ENCODE results near the gene GTPBP1.

The GTPBP1 gene

DNA sequence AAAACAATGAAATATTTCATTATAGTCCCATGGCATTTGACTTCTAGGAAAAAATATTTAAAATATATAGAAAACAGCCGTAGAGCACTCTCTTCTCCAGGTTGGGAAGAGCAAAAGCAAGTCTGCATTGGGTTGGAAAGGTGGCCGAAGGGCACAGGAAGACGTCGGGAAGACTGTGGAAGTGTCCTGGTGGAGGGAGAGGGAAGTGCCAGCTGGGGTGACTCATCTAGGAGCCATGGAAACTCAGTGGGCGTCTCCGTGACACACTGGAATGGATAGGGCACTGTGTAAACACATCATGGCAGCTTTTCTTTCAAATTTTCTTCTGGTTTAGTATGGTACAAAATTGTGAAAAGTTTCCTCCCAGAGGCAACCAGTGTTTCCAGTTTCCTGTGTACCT is 12.7 kb downstream of the GTPBP1 start:
- Histone ChIP-seq H3K27me3 (ENCODE audit: low read length) (no peaks in the 10 kb centered on the region), H4K20me1 (ENCODE audit: low read depth, low read length) (peaks cover 4% of the 10 kb centered on the region; the same call in 1 of the 2 replicates), H3K79me2 (ENCODE audit: insufficient read depth, low read length) (peaks cover 28% of the 10 kb centered on the region), H3K9ac (ENCODE audit: low read length) (no peak overlapping the region), H3K9me3 (ENCODE audit: insufficient read depth, low read length) (no peaks in the 10 kb centered on the region), H3F3A (ENCODE audit: insufficient read depth) (no peaks in the 10 kb centered on the region), H3K36me3 (ENCODE audit: low read length) (no peaks in the 10 kb centered on the region), H3K4me2 (ENCODE audit: low read depth, low read length, poor library complexity, severe bottlenecking) (no peak overlapping the region), H3K9me2 (replicated peaks; ENCODE audit: insufficient read depth, low read length) (no peaks in the 10 kb centered on the region), H2AFZ (ENCODE audit: low read depth, low read length, severe bottlenecking) (no peak overlapping the region), H3K4me3 (ENCODE audit: insufficient read depth, low read length, poor library complexity, severe bottlenecking) (no peak overlapping the region), H3K27ac (ENCODE audit: low read depth, low read length) (no peak overlapping the region)
- TF ChIP-seq EZH2phosphoT487 (conservative IDR thresholded peaks at IDR 0.05; ENCODE audit: low read length) = no peak
- TF ChIP-seq, protein P1, sequence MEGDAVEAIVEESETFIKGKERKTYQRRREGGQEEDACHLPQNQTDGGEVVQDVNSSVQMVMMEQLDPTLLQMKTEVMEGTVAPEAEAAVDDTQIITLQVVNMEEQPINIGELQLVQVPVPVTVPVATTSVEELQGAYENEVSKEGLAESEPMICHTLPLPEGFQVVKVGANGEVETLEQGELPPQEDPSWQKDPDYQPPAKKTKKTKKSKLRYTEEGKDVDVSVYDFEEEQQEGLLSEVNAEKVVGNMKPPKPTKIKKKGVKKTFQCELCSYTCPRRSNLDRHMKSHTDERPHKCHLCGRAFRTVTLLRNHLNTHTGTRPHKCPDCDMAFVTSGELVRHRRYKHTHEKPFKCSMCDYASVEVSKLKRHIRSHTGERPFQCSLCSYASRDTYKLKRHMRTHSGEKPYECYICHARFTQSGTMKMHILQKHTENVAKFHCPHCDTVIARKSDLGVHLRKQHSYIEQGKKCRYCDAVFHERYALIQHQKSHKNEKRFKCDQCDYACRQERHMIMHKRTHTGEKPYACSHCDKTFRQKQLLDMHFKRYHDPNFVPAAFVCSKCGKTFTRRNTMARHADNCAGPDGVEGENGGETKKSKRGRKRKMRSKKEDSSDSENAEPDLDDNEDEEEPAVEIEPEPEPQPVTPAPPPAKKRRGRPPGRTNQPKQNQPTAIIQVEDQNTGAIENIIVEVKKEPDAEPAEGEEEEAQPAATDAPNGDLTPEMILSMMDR (IDR thresholded peaks at IDR 0.05; ENCODE audit: insufficient read depth, low read length, poor library complexity, severe bottlenecking) = no peak

GRCh38 chr22:38719196-38719595 is 13.5 kb downstream of the GTPBP1 start:
- no peaks in the 10 kb centered on the region for H3K36me3 ChIP-seq (ENCODE audit: low read length)
- H4K20me1 ChIP-seq (ENCODE audit: low read depth, low read length) = no peaks in the 10 kb centered on the region; the same call in 1 of the 2 replicates
- H3F3A ChIP-seq (ENCODE audit: insufficient read depth) = no peaks in the 10 kb centered on the region
- peaks cover 23% of the 10 kb centered on the region for H3K79me2 ChIP-seq (ENCODE audit: insufficient read depth, low read length)
- no peak overlapping the region for H3K4me3 ChIP-seq (ENCODE audit: insufficient read depth, low read length, poor library complexity, severe bottlenecking)
- TF ChIP-seq, protein P1 (IDR thresholded peaks at IDR 0.05; ENCODE audit: insufficient read depth, low read length, poor library complexity, severe bottlenecking) = no peak
- no peak for TF ChIP-seq EZH2phosphoT487 (conservative IDR thresholded peaks at IDR 0.05; ENCODE audit: low read length)
- H3K9me2 ChIP-seq (replicated peaks; ENCODE audit: insufficient read depth, low read length) = no peaks in the 10 kb centered on the region
- H2AFZ ChIP-seq (ENCODE audit: low read depth, low read length, severe bottlenecking) = no peak overlapping the region
- no peaks in the 10 kb centered on the region for H3K27me3 ChIP-seq (ENCODE audit: low read length)
- H3K9ac ChIP-seq (ENCODE audit: low read length) = no peak overlapping the region
- H3K27ac ChIP-seq (ENCODE audit: low read depth, low read length) = no peak overlapping the region
- no peaks in the 10 kb centered on the region for H3K9me3 ChIP-seq (ENCODE audit: insufficient read depth, low read length)
- no peak overlapping the region for H3K4me2 ChIP-seq (ENCODE audit: low read depth, low read length, poor library complexity, severe bottlenecking)

- H3K9ac ChIP-seq (ENCODE audit: low read length) = no peak overlapping the region
- no peaks in the 10 kb centered on the region for H3K9me2 ChIP-seq (replicated peaks; ENCODE audit: insufficient read depth, low read length)
- no peaks in the 10 kb centered on the region for H4K20me1 ChIP-seq (ENCODE audit: low read depth, low read length)
- TF ChIP-seq, protein P1 (IDR thresholded peaks at IDR 0.05; ENCODE audit: insufficient read depth, low read length, poor library complexity, severe bottlenecking) = no peak
- TF ChIP-seq EZH2phosphoT487 (conservative IDR thresholded peaks at IDR 0.05; ENCODE audit: low read length) = no peak
- H3K27ac ChIP-seq (ENCODE audit: low read depth, low read length) = no peak overlapping the region
- no peaks in the 10 kb centered on the region for H3F3A ChIP-seq (ENCODE audit: insufficient read depth)
- H3K4me3 ChIP-seq (ENCODE audit: insufficient read depth, low read length, poor library complexity, severe bottlenecking) = no peak overlapping the region
- H2AFZ ChIP-seq (ENCODE audit: low read depth, low read length, severe bottlenecking) = no peak overlapping the region
- H3K27me3 ChIP-seq (ENCODE audit: low read length) = no peaks in the 10 kb centered on the region
- H3K79me2 ChIP-seq (ENCODE audit: insufficient read depth, low read length) = peaks cover 11% of the 10 kb centered on the region; the same call in 1 of the 2 replicates
- H3K9me3 ChIP-seq (ENCODE audit: insufficient read depth, low read length) = no peaks in the 10 kb centered on the region
- no peaks in the 10 kb centered on the region for H3K36me3 ChIP-seq (ENCODE audit: low read length)
- H3K4me2 ChIP-seq (ENCODE audit: low read depth, low read length, poor library complexity, severe bottlenecking) = no peak overlapping the region
Observed at GRCh38 chr22:38720350-38720749, 14.6 kb downstream of the GTPBP1 start.

Measured in SU-DHL-6 (cell line).